D341Med (cell line): ENCODE measurements around the gene ERMAP.
"Not testable (repeated sequence)": the region's sequence is repeated elsewhere in the genome, so short reads cannot be mapped to it uniquely, and the experiment has no call there.

Experiments used
- DNase-seq: peaks from one replicate; pipeline ENCODE4 v3.0.0; 2012; ENCODE audit warnings: low spot score

The ERMAP gene

GRCh38 chr1:42807056-42807668 lies 9.8 kb upstream of the ERMAP start:
- no peak for DNase-seq

DNA sequence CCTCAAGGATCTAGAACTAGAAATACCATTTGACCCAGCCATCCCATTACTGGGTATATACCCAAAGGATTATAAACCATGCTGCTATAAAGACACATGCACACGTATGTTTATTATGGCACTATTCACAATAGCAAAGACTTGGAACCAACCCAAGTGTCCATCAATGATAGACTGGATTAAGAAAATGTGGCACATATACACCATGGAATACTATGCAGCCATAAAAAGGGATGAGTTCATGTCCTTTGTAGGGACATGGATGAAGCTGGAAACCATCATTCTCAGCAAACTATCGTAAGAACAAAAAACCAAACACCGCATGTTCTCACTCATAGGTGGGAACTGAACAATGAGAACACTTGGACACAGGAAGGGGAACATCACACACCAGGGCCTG lies 2.1 kb upstream of the ERMAP start:
- DNase-seq, result not testable (repeated sequence)

GRCh38 chr1:42815941-42816584 lies 859 bp upstream of the ERMAP start:
- no peak for DNase-seq

GRCh38 chr1:42817440-42817767 lies 482 bp downstream of the ERMAP start:
- no peak for DNase-seq

DNA sequence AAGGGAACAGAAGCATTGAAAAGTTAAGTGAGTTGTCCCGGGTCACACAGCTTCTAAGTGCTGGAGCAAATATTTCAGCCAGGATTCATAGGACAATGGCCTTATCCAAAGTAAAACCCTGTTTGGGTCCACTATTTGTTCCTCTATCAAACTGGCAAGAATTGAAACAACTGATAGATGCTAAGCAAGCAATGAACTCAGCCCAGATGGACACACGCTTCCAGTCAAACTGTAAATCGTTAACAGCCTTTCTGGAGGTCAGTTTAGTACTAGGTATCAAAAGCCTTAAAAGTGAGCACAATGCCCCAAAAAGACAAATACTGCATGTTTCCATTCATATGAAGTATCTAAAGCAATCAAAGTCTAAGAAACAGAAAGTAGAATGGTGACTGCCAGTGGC lies 1.1 kb downstream of the ERMAP start:
- DNase-seq, result no peak

DNA sequence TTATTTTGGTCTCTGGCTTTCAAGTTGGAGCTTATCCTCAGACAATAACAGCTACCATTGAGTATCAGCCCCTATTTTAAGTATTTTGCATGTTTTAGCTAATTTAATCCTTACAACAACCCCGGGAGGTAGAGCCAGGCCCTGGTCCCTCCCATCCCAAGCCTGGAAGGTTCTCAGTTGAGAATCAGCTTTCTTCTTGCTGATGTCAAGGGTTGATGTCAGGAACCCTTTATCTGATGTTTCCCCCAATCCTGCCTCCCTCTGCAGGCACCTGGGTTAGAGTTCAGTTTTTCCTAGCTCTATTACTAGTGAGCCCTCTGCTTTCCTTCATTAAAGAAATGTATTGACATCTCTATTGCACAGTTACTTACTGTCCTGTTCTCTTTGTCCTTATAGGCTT lies 3.9 kb downstream of the ERMAP start:
- DNase-seq, result no peak

- no peak for DNase-seq
Observed at GRCh38 chr1:42821690-42822089, 4.8 kb downstream of the ERMAP start.

DNA sequence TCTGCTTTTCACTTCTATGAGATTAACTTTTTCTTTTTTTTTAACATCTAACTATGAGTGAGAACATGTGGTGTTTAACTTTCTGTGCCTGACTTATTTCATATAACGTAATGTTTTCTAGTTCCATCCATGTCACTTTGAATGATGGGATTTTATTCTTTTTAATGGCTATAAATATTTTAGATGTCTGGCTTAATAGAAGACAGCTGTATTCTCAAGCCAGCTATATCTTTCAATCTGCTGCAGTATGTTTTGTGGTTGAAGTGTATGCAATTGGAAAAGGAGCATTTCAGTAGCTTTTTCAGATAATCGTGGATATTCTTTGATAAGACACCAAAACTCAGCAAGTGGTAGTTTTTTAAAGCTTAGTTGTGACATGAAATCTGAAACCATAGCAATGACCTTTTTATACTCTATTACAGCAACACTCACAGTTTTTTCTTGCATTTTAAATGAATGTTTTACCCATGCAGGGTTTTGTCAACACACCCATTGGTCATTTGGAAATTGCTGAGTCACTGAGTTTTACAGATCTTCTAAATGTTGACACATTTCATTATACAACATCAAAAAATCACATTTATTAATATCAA lies 6.0 kb downstream of the ERMAP start:
- DNase-seq, result no peak

- no peak for DNase-seq
Observed at GRCh38 chr1:42824481-42825035, 7.6 kb downstream of the ERMAP start.

- no peak for DNase-seq
Observed at GRCh38 chr1:42825036-42825851, 8.3 kb downstream of the ERMAP start.

GRCh38 chr1:42830631-42831030 lies 13.7 kb downstream of the ERMAP start:
- DNase-seq, result no peak

GRCh38 chr1:42831273-42831672 lies 14.4 kb downstream of the ERMAP start:
- no peak for DNase-seq

DNA sequence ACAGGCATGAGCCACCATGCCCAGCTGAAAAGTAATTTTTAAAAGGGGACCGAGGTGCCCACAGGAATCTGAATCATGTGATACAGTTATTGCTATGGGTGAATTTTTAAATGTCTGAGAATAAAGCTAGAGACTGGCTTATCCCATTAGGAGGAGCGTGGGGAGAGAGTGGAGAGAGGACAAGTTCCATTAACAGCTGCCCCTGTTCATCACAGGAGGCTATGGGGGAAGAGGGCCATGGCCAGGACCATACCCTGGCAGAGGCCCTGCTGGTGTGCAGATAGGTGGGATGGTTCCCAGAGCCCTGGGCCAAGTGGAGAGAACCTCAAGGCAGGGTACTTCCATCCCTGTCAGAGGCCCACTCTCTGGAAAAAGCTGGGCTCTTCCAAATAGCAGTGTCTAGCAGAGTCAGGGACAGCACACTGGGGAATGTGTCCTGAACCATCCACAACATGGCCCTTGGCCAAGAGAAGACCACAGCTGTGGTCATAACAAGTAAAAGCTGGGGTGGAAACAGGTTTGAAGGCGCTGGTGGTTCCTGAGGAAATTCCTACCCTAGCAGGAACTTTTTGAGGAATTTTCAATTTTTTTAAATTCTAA lies 15.8 kb downstream of the ERMAP start:
- DNase-seq, result no peak

GRCh38 chr1:42833981-42834380 lies 17.1 kb downstream of the ERMAP start:
- no peak for DNase-seq

DNA sequence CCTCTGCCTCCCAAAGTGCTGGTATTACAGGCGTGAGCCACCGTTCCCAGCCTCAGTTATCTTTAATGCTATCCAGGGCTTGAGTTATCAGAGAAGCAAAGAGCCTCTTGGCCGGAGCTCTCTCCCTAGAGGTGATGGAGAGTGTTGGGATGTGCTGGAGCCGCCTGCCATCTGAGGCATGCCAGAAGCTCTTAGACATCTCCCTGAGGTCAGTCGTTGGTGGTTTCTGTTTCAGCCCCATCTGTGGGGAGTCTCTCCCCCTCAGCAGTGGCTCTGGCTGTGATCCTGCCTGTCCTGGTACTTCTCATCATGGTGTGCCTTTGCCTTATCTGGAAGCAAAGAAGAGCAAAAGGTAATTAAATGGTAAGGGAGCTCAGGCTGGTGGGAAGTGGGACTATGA lies 17.9 kb downstream of the ERMAP start:
- DNase-seq, result no peak

GRCh38 chr1:42835422-42835821 lies 18.5 kb downstream of the ERMAP start:
- no peak for DNase-seq

- DNase-seq, result no peak
Observed at GRCh38 chr1:42837709-42838108, 20.8 kb downstream of the ERMAP start.

DNA sequence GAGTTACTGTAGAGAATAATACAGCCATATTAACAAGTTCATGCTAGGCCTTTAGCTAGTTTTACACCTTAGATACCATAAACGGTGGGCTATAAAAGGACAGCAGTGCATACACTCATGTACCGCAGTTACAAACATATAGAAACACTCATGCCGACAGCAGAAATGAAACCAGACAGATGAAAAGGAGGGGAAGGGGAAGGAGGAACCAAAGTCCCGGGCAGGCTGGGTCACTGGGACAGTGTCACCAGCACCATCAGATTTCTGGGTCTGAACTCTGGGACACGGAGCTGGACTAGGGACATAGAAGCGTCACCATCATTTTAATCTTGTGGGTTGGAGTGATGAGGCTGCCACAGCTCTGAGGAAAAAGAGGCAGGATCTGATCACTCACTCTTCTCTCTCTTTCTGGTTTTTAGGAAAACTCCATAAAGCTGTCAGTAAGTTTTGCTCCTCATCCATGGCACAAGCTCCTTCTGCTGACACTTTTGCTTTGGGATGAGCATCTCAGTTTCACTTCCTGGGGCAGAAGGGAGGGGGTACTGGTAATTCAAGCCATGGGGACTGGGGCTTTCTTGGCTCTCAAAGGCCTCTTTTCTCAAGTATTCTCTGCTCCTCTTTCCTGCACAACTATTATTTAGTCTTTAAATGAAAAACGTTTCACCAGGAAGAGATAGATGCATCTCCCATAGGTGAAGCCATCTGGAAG lies 21.7 kb downstream of the ERMAP start:
- no peak for DNase-seq

DNA sequence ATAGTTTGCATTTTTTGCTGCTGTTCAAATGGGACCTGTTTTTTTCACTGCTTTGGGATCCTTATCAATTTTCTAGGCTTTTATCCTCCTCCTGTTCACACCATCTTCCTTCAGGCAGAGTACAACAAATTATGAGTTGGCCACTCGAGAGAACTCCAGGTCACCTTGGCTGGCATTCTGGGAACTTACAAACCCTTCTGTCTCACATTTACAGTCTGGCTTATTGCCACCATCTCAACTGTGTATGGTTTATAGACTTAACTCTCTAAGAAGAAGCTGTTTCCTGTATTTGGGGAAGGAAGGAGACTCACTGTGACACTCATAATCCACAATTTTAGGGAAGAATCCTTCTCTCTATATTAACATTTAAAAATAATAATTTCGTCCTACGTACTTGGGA lies 24.1 kb downstream of the ERMAP start:
- DNase-seq, result no peak

GRCh38 chr1:42841440-42842147 lies 24.7 kb downstream of the ERMAP start:
- no peak for DNase-seq

GRCh38 chr1:42844592-42845140 lies 27.7 kb downstream of the ERMAP start:
- DNase-seq, result no peak
